Keratinocyte (primary cell): ENCODE data around the gene ATXN7. TPM values are rescaled to one million over a fixed set of nuclear protein-coding genes. Genes with fewer than 3 reads are reported as not detected.

Experiments used
- DNase-seq: peaks from one replicate; pipeline ENCODE4 v3.0.0-alpha.2; 2011; ENCODE audit warnings: low read depth, missing footprints, low spot score
- FAIRE-seq: peaks from 2 replicates; lab custom pipeline; 2011; peaks lifted over from hg19 to GRCh38; lab: Jason Lieb, UNC
- H2AFZ ChIP-seq: 2 replicates; pipeline ENCODE4 v1.6.0; 2012; ENCODE audit warnings: low read length, control low read depth, inconsistent platforms; ENCODE audit not compliant: control insufficient read depth
- H3K27ac ChIP-seq: 2 replicates; pipeline ENCODE4 v1.5.1; 2011; ENCODE audit warnings: low read length; ENCODE audit not compliant: control insufficient read depth, insufficient read depth
- H3K27me3 ChIP-seq: 3 replicates; pipeline ENCODE4 v1.6.0; 2011; ENCODE audit warnings: low read length; ENCODE audit not compliant: control insufficient read depth, insufficient read depth; ENCODE audit errors: extremely low read depth
- H3K36me3 ChIP-seq, 2 experiments: 2 replicates in 1 of 2; 3 replicates in 1 of 2; pipeline ENCODE4 v1.5.1; 2011; ENCODE audit warnings: low read length in 2 of 2, mild to moderate bottlenecking in 1 of 2; ENCODE audit not compliant: control insufficient read depth in 2 of 2, insufficient read depth in 2 of 2; ENCODE audit errors: extremely low read depth in 1 of 2
- H3K4me1 ChIP-seq: 3 replicates; pipeline ENCODE4 v1.5.1; 2011; ENCODE audit warnings: low read length; ENCODE audit not compliant: control insufficient read depth, insufficient read depth; ENCODE audit errors: extremely low read depth
- H3K4me2 ChIP-seq: 3 replicates; pipeline ENCODE4 v1.6.0; 2011; ENCODE audit warnings: low read depth, low read length; ENCODE audit not compliant: control insufficient read depth, insufficient read depth; ENCODE audit errors: extremely low read depth
- H3K4me3 ChIP-seq, 3 experiments: fragments of 200-600 bp in 1 of 3; sonication (generic) in 1 of 3; 2 replicates in 2 of 3; 3 replicates in 1 of 3; pipeline ENCODE4 v1.5.1; 2011 to 2016; ENCODE audit warnings: low read length in 3 of 3, mild to moderate bottlenecking in 3 of 3, control low read depth in 2 of 3, inconsistent platforms in 1 of 3, low read depth in 1 of 3, mixed read lengths in 1 of 3, mixed run types in 1 of 3, moderate library complexity in 1 of 3; ENCODE audit not compliant: control insufficient read depth in 2 of 3, insufficient read depth in 2 of 3; ENCODE audit errors: extremely low read depth in 1 of 3
- H3K79me2 ChIP-seq: 2 replicates; pipeline ENCODE4 v1.6.0; 2012; ENCODE audit warnings: low read length; ENCODE audit not compliant: control insufficient read depth, insufficient read depth
- H3K9ac ChIP-seq: 3 replicates; pipeline ENCODE4 v1.6.0; 2011; ENCODE audit warnings: low read length; ENCODE audit not compliant: control insufficient read depth, insufficient read depth; ENCODE audit errors: extremely low read depth
- H3K9me1 ChIP-seq: 3 replicates; pipeline ENCODE4 v1.6.0; 2011; ENCODE audit warnings: low read length; ENCODE audit not compliant: control insufficient read depth, insufficient read depth; ENCODE audit errors: extremely low read depth
- H3K9me3 ChIP-seq: 2 replicates; pipeline ENCODE4 v1.5.1; 2012; ENCODE audit warnings: low read depth, low read length; ENCODE audit not compliant: control insufficient read depth
- H4K20me1 ChIP-seq: 3 replicates; pipeline ENCODE4 v1.6.0; 2011; ENCODE audit warnings: low read length; ENCODE audit not compliant: control insufficient read depth, insufficient read depth; ENCODE audit errors: extremely low read depth
- EZH2 ChIP-seq: IDR thresholded peaks from one replicate; pipeline ENCODE4 v1.6.1; 2012; ENCODE audit warnings: inconsistent platforms, mild to moderate bottlenecking, low read length, moderate library complexity
- dilution Hi-C: fragments of 300-500 bp; cut with MboI; formaldehyde crosslinking; loops from one replicate; pipeline ENCODE4 v1.7.0; 2020; ENCODE audit warnings: low sequenced_read_pairs; ENCODE audit not compliant: extremely low pct_ligation_motif_present
- polyA plus RNA-seq, 5 experiments: library from polyadenylated mRNA; depleted of rRNA in 3 of 5; stranded (reverse) in 3 of 5; stranded (forward) in 1 of 5; unstranded in 1 of 5; fragments of >200 nt; gene quantifications; 1 replicate in 1 of 5; 2 replicates in 3 of 5; 3 replicates in 1 of 5; pipeline versions ENCODE4 v1.2.1 to v1.2.3, GENCODE V29; 2011 to 2012; ENCODE audit warnings: missing spikeins in 2 of 5, low read depth in 1 of 5, low replicate concordance in 1 of 5
- TF ChIP-seq, protein P1 (sequence below), 3 experiments: IDR thresholded peaks in 1 of 3; conservative IDR thresholded peaks in 1 of 3; optimal IDR thresholded peaks in 1 of 3; 2 replicates in 2 of 3; 3 replicates in 1 of 3; pipeline versions ENCODE3 to v1.5.1; 2011; ENCODE audit warnings: low read length in 3 of 3, mild to moderate bottlenecking in 3 of 3, moderate library complexity in 2 of 3, control low read depth in 1 of 3, inconsistent platforms in 1 of 3; ENCODE audit not compliant: insufficient read depth in 2 of 3; ENCODE audit errors: extremely low read depth in 1 of 3

The ATXN7 gene
- polyA plus RNA-seq, 1 donor (not counting 4 experiments of a cell fraction or from before 2014, with no cell fraction given), result 8.8 TPM

DNA sequence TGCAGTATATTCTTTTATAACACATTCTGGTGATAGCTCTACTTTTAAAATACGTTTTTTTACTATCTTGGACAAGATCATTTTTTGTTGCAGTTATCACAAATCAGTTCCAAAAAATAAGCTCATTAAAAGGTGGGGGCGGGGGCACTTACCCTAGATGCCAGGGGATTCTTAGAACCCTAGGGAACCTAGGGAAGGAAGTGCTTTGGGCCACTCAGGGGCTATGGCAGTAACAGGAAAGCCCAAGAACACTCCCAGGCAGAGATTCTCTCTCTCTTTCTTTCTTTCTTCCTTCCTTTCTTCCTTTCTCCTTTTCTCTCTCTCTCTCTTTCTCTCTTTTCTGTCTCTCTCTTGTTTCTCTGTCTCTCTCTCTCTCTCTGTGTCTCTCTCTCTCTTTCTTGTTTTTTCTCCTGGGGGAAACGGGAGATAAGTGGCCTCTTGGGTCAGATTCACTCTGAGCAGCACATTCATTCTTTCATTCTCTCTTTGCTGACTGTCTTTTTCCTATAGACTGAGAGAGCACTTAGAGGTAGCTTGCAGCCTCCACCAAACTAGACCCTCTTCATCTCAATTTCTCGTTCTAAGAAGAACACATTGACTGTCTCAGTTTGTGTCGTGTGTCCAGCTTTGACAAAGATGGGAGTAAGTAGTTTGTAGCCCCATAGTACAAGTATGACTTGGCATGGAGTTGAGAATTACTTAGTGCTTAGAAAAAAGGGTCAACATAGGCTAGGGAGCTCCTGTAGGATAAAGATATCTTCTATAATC is 31.9 kb downstream of the ATXN7 start:
- dilution Hi-C loops, result no loop called here
- no peak for DNase-seq
- no peaks in the 10 kb centered on the region for H3K9me3 ChIP-seq
- H2AFZ ChIP-seq, result no peak overlapping the region
- peaks cover 3 to 9% of the 10 kb centered on the region in 2 experiments for H3K36me3 ChIP-seq
- H3K9me1 ChIP-seq, result peaks cover 3% of the 10 kb centered on the region
- H3K27me3 ChIP-seq, result no peaks in the 10 kb centered on the region
- no peaks in the 10 kb centered on the region for H3K4me1 ChIP-seq
- H3K27ac ChIP-seq, result no peak overlapping the region
- peaks cover 13% of the 10 kb centered on the region for H3K79me2 ChIP-seq
- H3K4me3 ChIP-seq, result no peak overlapping the region
- no peak overlapping the region for H3K4me2 ChIP-seq
- H3K9ac ChIP-seq, result no peak overlapping the region
- H4K20me1 ChIP-seq, result no peaks in the 10 kb centered on the region
- no peak for FAIRE-seq
- TF ChIP-seq, protein P1, sequence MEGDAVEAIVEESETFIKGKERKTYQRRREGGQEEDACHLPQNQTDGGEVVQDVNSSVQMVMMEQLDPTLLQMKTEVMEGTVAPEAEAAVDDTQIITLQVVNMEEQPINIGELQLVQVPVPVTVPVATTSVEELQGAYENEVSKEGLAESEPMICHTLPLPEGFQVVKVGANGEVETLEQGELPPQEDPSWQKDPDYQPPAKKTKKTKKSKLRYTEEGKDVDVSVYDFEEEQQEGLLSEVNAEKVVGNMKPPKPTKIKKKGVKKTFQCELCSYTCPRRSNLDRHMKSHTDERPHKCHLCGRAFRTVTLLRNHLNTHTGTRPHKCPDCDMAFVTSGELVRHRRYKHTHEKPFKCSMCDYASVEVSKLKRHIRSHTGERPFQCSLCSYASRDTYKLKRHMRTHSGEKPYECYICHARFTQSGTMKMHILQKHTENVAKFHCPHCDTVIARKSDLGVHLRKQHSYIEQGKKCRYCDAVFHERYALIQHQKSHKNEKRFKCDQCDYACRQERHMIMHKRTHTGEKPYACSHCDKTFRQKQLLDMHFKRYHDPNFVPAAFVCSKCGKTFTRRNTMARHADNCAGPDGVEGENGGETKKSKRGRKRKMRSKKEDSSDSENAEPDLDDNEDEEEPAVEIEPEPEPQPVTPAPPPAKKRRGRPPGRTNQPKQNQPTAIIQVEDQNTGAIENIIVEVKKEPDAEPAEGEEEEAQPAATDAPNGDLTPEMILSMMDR (optimal IDR thresholded peaks at IDR 0.05 in 1 of 3, IDR thresholded peaks at IDR 0.05 in 1 of 3, conservative IDR thresholded peaks at IDR 0.05 in 1 of 3; ENCODE audit: extremely low read depth in 1 of 3, insufficient read depth in 2 of 3, low read length in 3 of 3), result no peak
- TF ChIP-seq EZH2, result no peak

DNA sequence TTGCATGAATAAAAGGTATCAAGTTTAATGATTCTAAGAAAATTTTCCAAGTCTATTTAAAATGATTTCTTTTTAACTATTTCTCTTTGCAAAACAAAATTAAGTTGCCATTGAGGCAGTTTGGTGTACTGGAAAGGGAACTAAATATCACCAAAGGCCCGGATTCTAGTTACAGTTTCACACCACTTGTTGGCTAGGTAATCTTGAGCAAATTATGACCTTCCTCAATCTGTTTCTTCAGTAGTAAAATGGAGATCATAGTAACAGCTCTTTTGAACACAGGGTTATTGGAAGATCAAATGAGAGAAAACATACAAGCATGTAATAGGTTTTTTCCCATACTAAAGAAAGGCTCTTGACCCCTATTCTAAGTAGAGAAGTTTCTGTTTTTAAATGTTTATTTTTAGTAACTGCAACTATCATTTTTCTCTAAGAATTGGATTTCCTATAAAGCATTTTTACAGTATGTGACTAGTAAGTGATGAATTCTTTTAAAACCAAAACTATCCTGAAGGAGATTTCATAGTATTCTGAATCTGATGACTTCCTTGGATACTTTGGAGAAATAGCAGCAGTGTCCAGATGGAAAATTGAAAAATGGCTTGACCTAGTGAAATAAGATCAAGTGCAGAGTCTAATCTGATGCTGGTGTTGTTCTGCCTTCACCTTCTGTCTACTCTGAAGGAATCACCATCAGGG is 32.8 kb downstream of the ATXN7 start:
- no peak overlapping the region for H2AFZ ChIP-seq
- H4K20me1 ChIP-seq, result no peaks in the 10 kb centered on the region
- peaks cover 15% of the 10 kb centered on the region for H3K79me2 ChIP-seq
- TF ChIP-seq EZH2, result no peak
- TF ChIP-seq, protein P1 (optimal IDR thresholded peaks at IDR 0.05 in 1 of 3, IDR thresholded peaks at IDR 0.05 in 1 of 3, conservative IDR thresholded peaks at IDR 0.05 in 1 of 3; ENCODE audit: extremely low read depth in 1 of 3, insufficient read depth in 2 of 3, low read length in 3 of 3), result no peak
- no peaks in the 10 kb centered on the region for H3K4me1 ChIP-seq
- peaks cover 3% of the 10 kb centered on the region for H3K9me1 ChIP-seq
- peaks cover 5 to 12% of the 10 kb centered on the region in 2 experiments for H3K36me3 ChIP-seq
- H3K9me3 ChIP-seq, result no peaks in the 10 kb centered on the region
- no peak overlapping the region for H3K9ac ChIP-seq
- FAIRE-seq (no peak), DNase-seq (no peak)
- no peak overlapping the region for H3K4me3 ChIP-seq
- no peak overlapping the region for H3K27ac ChIP-seq
- H3K4me2 ChIP-seq, result no peak overlapping the region
- H3K27me3 ChIP-seq, result no peaks in the 10 kb centered on the region
- dilution Hi-C loops, result no loop called here
